SHP77 (cell line): ENCODE results near the gene ASH1L.
"Not testable (repeated sequence)": the region's sequence is repeated elsewhere in the genome, so short reads cannot be mapped to it uniquely, and the experiment has no call there.

Experiments used
- DNase-seq, 2 experiments: peaks; one replicate each; lab custom pipeline; 2025; lab: John Stamatoyannopoulos, UW

ASH1L gene

GRCh38 chr1:155493595-155493994, 69.0 kb downstream of the ASH1L start:
- not testable (repeated sequence) for DNase-seq

DNA sequence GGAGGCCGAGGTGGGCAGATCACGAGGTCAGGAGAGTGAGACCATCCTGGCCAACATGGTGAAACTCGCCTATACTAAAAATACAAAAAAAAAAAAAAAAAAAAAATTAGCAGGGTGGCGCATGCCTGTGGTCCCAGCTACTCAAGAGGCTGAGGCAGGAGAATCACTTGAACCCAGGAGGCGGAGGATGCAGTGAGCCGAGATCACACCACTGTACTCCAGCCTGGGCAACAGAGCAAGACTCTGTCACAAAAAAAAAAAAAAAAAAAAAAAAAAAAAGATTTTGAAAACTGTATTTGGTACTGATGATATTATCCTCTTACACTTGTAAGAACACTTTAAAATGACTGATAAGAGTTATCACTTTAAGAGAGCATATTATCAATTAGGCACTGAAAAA, 74.2 kb downstream of the ASH1L start:
- DNase-seq: not testable (repeated sequence)

- DNase-seq: no peak
Measured at GRCh38 chr1:155487541-155487940, 75.1 kb downstream of the ASH1L start.

DNA sequence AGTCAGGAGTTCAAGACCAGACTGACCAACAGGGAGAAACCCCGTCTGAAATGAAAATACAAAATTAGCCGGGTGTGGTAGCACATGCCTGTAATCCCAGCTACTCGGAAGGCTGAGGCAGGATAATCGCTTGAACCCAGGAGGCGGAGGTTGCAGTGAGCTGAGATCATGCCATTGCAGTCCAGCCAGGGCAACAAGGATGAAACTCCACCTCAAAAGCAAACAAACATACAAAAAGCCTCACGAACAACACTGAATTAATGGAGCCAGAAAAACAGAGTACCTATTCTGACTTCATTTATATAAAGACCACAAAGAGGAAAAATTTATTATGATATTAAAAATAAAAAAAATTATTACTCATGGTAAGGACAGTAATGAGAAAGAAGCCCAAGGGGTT, 75.7 kb downstream of the ASH1L start:
- DNase-seq: not testable (repeated sequence)

GRCh38 chr1:155485945-155486344, 76.7 kb downstream of the ASH1L start:
- no peak for DNase-seq

DNA sequence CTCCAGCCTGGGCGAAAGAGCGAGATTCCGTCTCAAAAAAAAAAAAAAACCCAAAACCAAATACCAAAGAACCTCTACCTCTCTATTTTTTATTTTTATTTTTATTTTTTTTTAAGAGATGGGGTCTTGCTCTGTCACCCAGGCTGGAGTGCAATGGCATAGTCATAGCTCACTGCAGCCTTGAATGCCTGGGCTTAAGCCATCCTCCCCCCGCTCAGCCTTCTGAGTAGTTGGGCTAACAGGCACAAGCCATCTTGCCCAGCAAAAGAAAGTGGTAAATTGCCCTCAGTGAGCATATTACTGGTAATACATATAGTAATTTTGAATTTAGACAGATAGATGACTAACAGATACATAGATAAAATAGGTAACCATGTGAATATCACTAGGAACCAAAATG, 77.4 kb downstream of the ASH1L start:
- DNase-seq: no peak

- no peak for DNase-seq
Measured at GRCh38 chr1:155481741-155482241, 80.8 kb downstream of the ASH1L start.

- DNase-seq: no peak
Measured at GRCh38 chr1:155479205-155479604, 83.4 kb downstream of the ASH1L start.

- DNase-seq: no peak
Measured at GRCh38 chr1:155478270-155478852, 84.2 kb downstream of the ASH1L start.

GRCh38 chr1:155474146-155474545, 88.5 kb downstream of the ASH1L start:
- DNase-seq: no peak

DNA sequence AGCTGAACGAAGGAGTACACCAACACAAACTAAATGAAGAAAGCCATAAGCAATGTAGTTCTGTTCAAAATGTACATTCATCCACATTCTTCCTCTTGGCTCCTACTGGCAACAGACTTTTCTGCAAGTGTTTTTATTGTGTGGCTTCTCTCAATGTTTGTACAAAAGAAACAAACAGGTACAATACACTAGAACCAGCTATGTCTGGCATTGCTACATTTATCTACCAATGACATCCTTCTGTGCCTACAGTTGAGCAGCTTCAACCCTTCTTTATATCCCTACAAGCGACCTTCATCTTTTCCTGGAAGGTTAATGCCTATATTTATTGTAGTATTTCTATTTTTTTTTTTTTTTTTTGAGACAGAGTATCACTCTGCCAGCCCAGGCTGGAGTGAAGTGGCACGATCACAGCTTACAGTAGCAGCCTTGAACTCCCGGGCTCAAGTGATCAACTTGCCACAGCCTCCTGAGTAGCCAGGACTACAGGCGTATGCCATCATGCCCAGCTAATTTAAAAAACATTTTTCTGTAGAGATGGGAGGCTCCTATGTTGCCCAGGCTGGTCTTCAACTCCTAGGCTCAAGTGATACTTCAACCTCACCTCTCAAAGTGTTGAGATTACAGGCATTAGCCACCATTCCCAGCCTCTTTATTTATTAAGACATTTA, 89.3 kb downstream of the ASH1L start:
- DNase-seq: no peak

DNA sequence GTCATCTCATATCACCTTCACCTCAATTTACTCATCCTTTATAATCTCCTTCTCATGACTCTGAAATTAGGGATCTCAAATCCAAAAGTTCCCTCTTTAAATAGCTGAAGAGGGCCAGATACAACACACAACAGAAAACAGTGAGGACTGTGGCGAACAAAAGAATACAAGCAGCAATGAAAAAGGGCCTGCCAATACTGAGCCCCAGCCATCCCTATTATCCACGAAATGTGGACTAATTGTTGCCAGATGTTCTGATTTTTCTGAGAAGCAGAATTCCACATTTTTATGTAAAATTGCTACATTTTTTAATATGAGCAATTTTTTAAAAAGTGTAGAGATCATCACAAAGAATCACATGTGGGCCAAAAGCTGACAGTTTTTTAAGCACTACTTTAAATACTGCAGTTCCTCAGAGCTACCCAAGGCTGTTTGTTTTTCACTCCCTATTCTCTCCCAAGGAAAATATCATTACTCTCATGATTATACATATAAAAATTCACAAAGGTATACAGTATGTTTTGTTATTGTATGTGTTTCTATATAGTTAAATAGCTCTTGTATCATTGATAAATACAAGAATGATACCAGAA, 90.0 kb downstream of the ASH1L start:
- no peak for DNase-seq

DNA sequence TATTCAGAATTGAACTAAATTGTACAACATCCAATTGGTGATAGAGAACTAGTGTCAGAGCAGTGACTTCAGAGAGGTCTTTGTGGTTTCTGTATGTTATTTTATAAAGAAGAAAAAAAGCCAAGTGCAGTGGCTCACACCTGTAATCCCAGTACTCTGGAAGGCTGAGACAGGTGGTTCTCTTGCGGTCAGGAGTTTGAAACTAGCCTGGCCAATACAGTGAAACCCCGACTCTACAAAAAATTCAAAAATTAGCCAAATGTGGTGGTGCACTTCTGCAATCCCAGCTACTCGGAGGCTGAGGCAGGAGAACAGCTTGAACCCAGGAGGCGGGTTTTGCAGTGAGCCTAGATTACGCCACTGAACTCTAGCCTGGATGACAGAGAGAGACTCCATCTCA, 90.7 kb downstream of the ASH1L start:
- DNase-seq: no peak

DNA sequence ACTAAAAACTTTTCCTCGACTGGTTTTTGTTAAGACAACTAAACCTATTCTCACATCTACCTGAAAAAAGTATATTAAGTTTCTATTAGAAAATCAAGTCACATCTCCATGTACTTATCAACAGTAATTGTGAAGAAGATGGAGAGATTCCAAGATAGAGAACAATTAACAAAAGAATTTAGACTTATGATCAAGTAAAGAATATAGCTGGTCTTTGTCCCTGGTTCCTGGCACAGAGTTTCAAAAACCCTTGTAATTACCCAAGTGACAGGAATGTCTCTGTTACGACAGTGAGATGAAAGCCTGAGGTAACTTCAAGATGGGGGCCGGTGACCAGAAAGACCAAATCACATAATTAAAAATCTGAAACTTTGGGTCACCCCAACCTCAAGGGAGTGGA, 91.6 kb downstream of the ASH1L start:
- DNase-seq: no peak

DNA sequence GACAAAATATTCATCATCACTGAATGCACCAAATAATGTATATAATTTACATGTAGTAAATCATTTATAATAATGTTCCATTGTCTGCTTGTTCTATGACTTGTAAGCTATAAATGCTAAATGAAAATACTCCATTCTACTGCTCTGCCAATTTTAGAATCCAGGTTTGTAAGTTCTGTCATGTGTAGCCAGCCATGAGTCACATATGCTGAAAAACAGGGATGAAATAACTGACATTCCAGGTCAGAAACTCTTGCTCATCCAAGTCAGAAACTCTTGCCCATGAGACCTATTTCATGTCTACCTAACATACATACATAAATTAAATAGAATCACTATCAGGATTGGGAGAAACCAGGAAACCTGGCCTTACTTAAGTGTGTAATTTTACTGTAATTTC, 95.6 kb downstream of the ASH1L start:
- DNase-seq: no peak

DNA sequence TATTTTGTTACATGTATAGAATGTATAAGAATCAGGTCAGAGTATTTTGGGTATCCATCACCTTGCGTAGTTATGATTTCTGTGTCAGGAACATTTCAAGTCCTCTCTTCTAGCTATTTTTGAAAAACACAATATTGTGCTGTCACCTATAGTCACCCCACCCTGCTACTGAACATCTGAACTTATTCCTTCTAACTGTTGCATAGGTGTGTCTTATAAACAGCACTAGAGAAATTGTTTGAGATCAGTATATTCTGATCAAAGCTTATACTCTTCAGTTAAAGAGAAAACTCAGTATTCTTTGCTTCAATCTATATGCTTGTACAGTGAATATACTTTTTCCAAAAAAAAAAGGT, 96.0 kb downstream of the ASH1L start:
- no peak for DNase-seq

- DNase-seq: no peak
Measured at GRCh38 chr1:155463865-155464650, 98.5 kb downstream of the ASH1L start.

DNA sequence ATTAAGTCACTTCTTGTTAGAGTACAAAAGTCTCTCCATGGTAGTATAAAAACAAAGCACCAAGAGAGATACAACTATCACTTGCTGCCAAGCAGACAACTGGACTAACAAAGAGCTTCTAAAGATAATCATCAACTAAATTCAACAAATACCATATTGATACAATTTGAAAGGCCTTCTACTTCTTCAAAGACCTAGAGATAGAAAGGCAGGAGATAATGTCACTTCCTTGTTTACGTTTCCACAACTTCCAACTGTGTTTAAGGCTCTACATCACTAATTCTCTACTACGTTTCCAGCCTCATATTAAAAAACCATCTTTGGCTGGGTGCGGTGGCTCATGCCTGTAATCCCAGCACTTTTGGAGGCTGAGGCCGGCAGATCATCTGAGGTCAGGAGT, 104.5 kb downstream of the ASH1L start:
- no peak for DNase-seq

DNA sequence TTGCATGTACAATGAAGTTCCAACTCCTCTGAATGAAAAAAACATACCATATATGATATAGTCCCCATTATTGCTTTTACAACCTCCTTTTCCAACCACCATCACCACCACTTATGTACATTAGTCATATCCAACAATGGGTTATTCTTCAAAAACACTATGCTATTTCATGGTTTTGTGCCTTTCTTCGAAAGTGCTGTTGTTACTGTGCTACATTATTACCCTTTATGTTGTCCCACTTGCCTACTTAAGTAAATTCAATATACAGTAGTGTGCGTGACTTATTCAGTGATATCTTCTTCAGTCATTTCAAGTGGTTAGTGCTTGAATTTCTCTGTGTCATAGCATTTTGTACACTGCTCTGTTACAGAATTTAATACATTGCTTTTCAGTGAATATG, 105.3 kb downstream of the ASH1L start:
- no peak for DNase-seq

DNA sequence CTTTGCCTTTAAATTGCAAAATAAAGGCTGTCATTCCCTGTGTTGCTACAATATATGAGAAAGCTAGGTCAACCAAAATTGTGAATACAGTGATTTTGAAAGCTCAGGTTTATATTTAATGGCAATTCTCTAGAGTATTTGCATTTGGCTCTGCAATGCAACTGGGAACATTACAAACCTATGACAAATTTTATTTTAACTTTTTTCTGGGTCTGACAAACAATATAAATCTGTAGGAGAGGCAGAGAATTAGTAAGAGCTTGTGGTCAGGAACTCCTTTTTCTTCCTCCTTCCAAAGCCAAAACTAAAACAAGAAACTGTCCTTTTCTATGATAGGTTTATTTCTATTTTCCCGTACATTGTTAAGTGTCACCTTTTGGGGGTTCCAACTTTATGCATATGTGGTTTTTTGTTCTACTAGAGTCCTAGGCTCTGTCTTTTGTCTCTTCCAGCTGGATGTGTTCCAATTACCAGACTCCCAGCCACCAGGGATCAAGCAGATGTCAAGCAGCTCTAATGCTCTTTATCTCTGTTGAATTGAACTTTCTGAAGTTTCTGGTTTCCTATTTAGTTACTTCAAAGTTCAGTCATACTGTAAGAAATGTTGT, 106.9 kb downstream of the ASH1L start:
- no peak for DNase-seq

DNA sequence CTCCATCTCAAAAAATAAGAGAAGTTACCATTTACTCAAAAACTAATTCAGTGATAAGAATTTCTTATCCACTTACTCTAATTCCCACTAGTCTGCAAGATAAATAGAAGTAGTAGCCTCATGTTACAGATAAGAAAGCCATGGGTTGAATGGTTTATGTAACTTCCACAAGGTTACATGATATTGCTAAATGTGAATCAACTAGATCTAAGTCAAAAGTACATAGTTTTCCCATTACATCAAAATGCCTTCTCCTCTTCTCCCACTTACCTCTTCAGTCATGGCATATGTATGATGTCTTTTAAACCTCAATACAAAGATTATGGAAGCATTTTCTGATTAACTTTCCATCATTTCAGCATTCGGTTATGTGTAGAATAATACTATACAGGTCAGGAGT, 108.5 kb downstream of the ASH1L start:
- no peak for DNase-seq

DNA sequence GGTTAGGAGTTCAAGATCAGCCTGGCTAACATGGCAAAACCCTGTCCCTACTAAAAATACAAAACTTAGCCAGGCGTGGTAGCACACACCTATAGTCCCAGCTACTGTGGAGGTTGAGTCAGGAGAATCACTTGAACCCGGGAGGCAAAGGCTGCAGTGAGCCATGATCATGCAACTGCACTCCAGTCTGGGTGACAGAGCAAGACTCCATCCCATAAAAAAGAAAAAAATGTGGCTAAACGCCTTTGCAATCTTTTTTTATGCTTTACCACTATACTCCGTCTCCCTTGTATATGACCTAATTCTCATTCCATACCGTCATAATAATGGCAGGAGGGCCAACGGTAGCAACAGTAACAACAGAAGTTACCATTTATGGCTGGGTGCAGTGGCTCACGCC, 109.5 kb downstream of the ASH1L start:
- no peak for DNase-seq
